PC-9 (cell line): ENCODE data around the gene PMPCA. TPM values are rescaled to one million over a fixed set of nuclear protein-coding genes. Genes with fewer than 3 reads are reported as not detected.

Source experiments
- BruUV-seq: library from RNA; stranded (reverse); fragments of 400-500 nt; replicated peaks from 2 replicates; lab custom pipeline; 2021; lab: Mats Ljungman, UMichigan
- CTCF ChIA-PET: fragments of 300-600 bp; sonication (Branson Sonifier 250); formaldehyde crosslinking; loops from one replicate; lab custom pipeline; 2022; ENCODE audit warnings: antibody characterized with exemption; lab: Charles Lee
- POLR2A ChIA-PET: fragments of 300-600 bp; sonication (Branson Sonifier 250); formaldehyde crosslinking; loops from one replicate; lab custom pipeline; 2022; ENCODE audit warnings: antibody characterized with exemption; ENCODE audit not compliant: unreplicated experiment; lab: Charles Lee
- DNase-seq, 2 experiments: peaks; one replicate each; pipeline versions ENCODE4 v3.0.0 to v3.0.0-alpha.2; 2015 to 2022; ENCODE audit warnings: mixed read lengths in 1 of 2
- H2AFZ ChIP-seq: fragments of 200-600 bp; sonication (generic); 2 replicates; pipeline ENCODE4 v1.8.1; 2017; ENCODE audit warnings: antibody characterized with exemption
- H3F3A ChIP-seq: fragments of 200-600 bp; sonication (generic); 2 replicates; pipeline ENCODE4 v1.8.1; 2017; ENCODE audit warnings: antibody characterized with exemption, mild to moderate bottlenecking, low read depth; ENCODE audit not compliant: insufficient read depth
- H3K27ac ChIP-seq: fragments of 200-600 bp; sonication (generic); 2 replicates; pipeline ENCODE4 v1.6.1; 2016; ENCODE audit warnings: mixed run types
- H3K27me3 ChIP-seq: fragments of 200-600 bp; sonication (generic); 2 replicates; pipeline ENCODE4 v1.6.1; 2016; ENCODE audit warnings: low read depth, mixed run types; ENCODE audit not compliant: insufficient read depth
- H3K36me3 ChIP-seq: fragments of 200-600 bp; sonication (generic); 2 replicates; pipeline ENCODE4 v1.6.1; 2016; ENCODE audit warnings: low read depth, mixed run types
- H3K4me1 ChIP-seq: fragments of 200-600 bp; sonication (generic); replicated peaks from 2 replicates; pipeline ENCODE4 v1.6.1; 2016; ENCODE audit warnings: mixed run types; ENCODE audit not compliant: insufficient read depth
- H3K4me2 ChIP-seq: fragments of 200-600 bp; sonication (generic); 2 replicates; pipeline ENCODE4 v1.6.1; 2017; ENCODE audit warnings: mixed run types
- H3K4me3 ChIP-seq: fragments of 200-600 bp; sonication (generic); 2 replicates; pipeline ENCODE4 v1.6.1; 2016; ENCODE audit warnings: mixed run types
- H3K79me2 ChIP-seq: fragments of 200-600 bp; sonication (generic); 2 replicates; pipeline ENCODE4 v1.6.1; 2017; ENCODE audit warnings: low read depth, mixed run types
- H3K9me2 ChIP-seq: fragments of 200-600 bp; sonication (generic); 2 replicates; pipeline ENCODE4 v1.8.1; 2017; ENCODE audit warnings: mild to moderate bottlenecking; ENCODE audit not compliant: insufficient read depth
- H3K9me3 ChIP-seq: fragments of 200-600 bp; sonication (generic); 2 replicates; pipeline ENCODE4 v1.8.1; 2016; ENCODE audit warnings: low read depth; ENCODE audit not compliant: insufficient read depth
- H4K20me1 ChIP-seq: fragments of 200-600 bp; sonication (generic); 2 replicates; pipeline ENCODE4 v1.8.1; 2017; ENCODE audit not compliant: insufficient read depth
- EZH2 ChIP-seq: fragments of 200-600 bp; sonication (generic); IDR thresholded peaks from 2 replicates; pipeline ENCODE4 v1.8.0; 2017; ENCODE audit warnings: antibody characterized with exemption, low read depth
- intact Hi-C: fragments of 100-400 bp; cut with micrococcal nuclease; formaldehyde crosslinking; loops from one replicate; pipeline ENCODE4 v1.10.0; 2022; ENCODE audit not compliant: unreplicated experiment
- total RNA-seq: library from RNA; stranded (reverse); gene quantifications from 2 replicates; pipeline ENCODE4 v1.2.3, GENCODE V29; 2021
- TF ChIP-seq, protein P1 (sequence below): fragments of 200-600 bp; sonication (generic); conservative IDR thresholded peaks from 2 replicates; pipeline ENCODE4 v1.6.1; 2017; ENCODE audit warnings: mixed run types, antibody characterized with exemption, mild to moderate bottlenecking, moderate library complexity

Gene PMPCA
- total RNA-seq, 1 experiment from 2014 or later, result 78.1 TPM

DNA sequence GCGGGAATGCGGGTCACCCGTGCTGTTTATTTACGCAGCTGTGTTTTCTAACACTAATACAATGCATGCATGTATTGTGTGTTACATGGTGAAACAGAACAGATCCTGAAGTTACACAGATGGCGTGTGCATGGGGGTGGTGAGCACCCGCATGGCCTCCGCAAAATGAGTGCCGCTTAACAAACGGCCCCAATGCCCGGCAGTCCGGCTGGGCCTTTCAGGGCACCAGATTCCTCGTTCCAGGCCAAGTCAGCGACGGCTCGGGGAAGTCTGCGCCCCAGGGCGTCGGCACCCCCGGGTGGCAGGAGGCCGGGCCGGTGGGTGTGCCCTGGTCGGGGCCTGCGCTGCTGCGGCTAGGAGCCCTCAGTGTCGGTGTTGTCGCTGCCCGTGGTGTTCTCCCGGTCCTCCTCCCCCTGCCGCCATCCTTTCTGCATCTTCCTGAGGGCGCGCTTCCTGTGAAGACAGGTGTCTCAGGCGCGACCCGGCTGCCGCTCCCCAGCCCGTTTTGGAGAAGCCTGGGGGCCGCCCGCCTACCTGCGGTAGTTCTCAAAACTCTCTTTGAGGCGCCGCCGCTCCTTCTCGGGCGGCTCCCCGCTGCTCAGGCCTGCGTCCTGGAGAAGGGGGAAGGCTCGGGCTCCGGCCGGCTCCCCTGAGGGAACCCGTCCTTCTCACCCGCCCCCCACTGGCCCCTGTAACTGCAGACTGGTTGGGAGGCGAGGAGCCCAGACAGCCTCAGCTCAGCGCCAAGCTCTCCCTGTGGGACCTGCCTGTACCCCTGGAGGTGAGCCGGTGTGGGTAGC lies 46.3 kb upstream of the PMPCA start:
- intact Hi-C loops, result loop anchor here (1.0 kb wide), 1 partner anchor 18 kb away; no protein-coding TSS in a partner anchor
- ChIA-PET POLR2A (interaction anchor here (0.9 kb wide), 1 partner anchor 96 kb away, joined by 7 read pairs; no protein-coding TSS in a partner anchor), CTCF (interaction anchor here (0.7 to 1.4 kb wide), 2 partner anchors 18 to 287 kb away, joined by 3 to 19 read pairs; no protein-coding TSS in a partner anchor)
- no peak for TF ChIP-seq EZH2
- TF ChIP-seq, protein P1, sequence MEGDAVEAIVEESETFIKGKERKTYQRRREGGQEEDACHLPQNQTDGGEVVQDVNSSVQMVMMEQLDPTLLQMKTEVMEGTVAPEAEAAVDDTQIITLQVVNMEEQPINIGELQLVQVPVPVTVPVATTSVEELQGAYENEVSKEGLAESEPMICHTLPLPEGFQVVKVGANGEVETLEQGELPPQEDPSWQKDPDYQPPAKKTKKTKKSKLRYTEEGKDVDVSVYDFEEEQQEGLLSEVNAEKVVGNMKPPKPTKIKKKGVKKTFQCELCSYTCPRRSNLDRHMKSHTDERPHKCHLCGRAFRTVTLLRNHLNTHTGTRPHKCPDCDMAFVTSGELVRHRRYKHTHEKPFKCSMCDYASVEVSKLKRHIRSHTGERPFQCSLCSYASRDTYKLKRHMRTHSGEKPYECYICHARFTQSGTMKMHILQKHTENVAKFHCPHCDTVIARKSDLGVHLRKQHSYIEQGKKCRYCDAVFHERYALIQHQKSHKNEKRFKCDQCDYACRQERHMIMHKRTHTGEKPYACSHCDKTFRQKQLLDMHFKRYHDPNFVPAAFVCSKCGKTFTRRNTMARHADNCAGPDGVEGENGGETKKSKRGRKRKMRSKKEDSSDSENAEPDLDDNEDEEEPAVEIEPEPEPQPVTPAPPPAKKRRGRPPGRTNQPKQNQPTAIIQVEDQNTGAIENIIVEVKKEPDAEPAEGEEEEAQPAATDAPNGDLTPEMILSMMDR, result peak; percentile 54; the same call in 1 of the 2 replicates
- Histone ChIP-seq H3K36me3 (no peaks in the 10 kb centered on the region), H3K27ac (no peak overlapping the region), H4K20me1 (no peaks in the 10 kb centered on the region), H3K27me3 (no peaks in the 10 kb centered on the region), H3K4me3 (peak overlapping the region; percentile 77), H3K4me2 (peak overlapping the region; percentile 83), H3K4me1 (peaks cover 12% of the 10 kb centered on the region), H2AFZ (no peak overlapping the region), H3K9me3 (no peaks in the 10 kb centered on the region), H3F3A (no peaks in the 10 kb centered on the region), H3K79me2 (peaks cover 5% of the 10 kb centered on the region; the same call in 1 of the 2 replicates), H3K9me2 (no peaks in the 10 kb centered on the region)
- DNase-seq, result no peak
- BruUV-seq, result TSS peak; percentile 58

DNA sequence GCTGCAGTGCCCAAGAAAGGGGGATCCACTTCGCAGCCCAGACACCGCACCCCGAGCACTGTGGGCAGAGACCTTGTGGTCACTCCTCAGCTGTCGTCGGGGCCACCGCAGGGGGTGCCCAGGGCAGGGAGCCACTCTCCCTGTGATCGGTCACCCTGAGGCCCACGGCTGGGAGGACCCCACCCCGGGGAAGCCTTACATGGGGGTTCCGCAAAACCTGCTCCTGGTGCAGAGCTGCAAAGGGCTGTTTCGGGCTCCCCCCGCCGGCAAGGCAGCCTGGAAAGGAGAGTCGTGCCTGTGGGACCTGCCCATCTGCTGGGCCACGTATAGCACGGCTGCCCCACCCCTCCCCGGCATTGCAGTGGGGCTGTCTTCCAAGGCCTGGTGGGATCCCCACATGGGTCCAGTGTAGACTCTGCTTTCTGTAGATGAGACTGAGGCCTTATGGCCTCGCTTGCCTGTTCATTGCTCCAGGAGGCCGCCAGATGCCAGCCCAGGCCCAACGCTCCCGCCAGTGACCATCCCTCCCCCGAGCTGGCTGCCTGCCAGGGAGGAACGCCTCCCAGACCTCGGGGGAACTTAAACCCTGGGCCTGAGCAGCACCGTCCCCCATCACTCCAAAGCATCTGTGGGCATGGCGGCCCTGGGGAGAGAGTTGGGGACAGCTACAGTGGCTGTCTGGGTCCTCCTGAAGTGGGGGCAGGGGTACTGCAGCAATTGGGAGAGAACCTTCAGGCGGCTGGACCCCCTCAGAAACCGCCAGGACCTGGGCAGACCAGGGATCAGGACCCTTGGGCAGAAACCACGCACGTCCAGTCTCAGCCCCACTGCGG lies 45.3 kb upstream of the PMPCA start:
- H3F3A ChIP-seq, result no peaks in the 10 kb centered on the region
- BruUV-seq, result no TSS peak
- no peaks in the 10 kb centered on the region for H3K9me2 ChIP-seq
- no peak overlapping the region for H3K4me2 ChIP-seq
- peaks cover 5% of the 10 kb centered on the region; the same call in 1 of the 2 replicates for H3K79me2 ChIP-seq
- CTCF ChIA-PET, result no interaction called here
- POLR2A ChIA-PET, result interaction anchor here (0.7 kb wide), 1 partner anchor 16 kb away, joined by 3 read pairs; no protein-coding TSS in a partner anchor
- H3K27ac ChIP-seq, result no peak overlapping the region
- H3K9me3 ChIP-seq, result no peaks in the 10 kb centered on the region
- H4K20me1 ChIP-seq, result no peaks in the 10 kb centered on the region
- no peak for TF ChIP-seq EZH2
- TF ChIP-seq, protein P1, result no peak
- intact Hi-C loops, result no loop called here
- peaks cover 12% of the 10 kb centered on the region for H3K4me1 ChIP-seq
- no peaks in the 10 kb centered on the region for H3K36me3 ChIP-seq
- no peak overlapping the region for H2AFZ ChIP-seq
- no peak overlapping the region for H3K4me3 ChIP-seq
- no peaks in the 10 kb centered on the region for H3K27me3 ChIP-seq
- DNase-seq, result no peak

DNA sequence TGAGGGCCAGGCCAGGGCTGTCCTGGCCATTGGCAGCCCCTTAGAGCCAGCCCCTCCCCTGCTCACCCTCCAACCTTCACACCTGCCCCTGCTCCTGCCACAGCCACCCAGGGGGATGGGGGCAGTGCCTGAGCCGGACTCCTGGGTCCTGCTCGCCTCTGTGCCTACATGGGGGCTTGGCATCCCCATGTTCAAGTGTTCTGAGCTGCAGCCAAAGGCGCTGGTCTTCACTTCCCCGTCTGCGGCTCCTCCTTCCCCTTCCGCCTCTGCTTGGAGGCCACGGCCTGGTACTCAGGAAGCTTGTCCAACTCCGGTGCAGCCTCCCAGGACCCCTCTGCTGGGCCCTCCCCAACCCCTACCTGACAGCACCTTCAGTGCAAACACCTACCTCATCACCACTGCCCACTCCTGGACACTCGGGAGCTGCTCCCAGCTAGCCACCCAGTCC lies 44.7 kb upstream of the PMPCA start:
- POLR2A ChIA-PET, result no interaction called here
- H3K9me3 ChIP-seq, result no peaks in the 10 kb centered on the region

More for the DNA sequence above, 44.7 kb upstream of the PMPCA start:
- no peaks in the 10 kb centered on the region for H3F3A ChIP-seq
- H4K20me1 ChIP-seq, result no peaks in the 10 kb centered on the region
- CTCF ChIA-PET, result no interaction called here
- DNase-seq, result no peak
- no peaks in the 10 kb centered on the region for H3K27me3 ChIP-seq
- BruUV-seq, result no TSS peak
- peaks cover 5% of the 10 kb centered on the region; the same call in 1 of the 2 replicates for H3K79me2 ChIP-seq
- H3K4me1 ChIP-seq, result peaks cover 12% of the 10 kb centered on the region
- no peak overlapping the region for H3K27ac ChIP-seq
- no peak overlapping the region for H3K4me2 ChIP-seq
- H2AFZ ChIP-seq, result no peak overlapping the region
- intact Hi-C loops, result no loop called here
- no peaks in the 10 kb centered on the region for H3K36me3 ChIP-seq
- no peaks in the 10 kb centered on the region for H3K9me2 ChIP-seq
- TF ChIP-seq EZH2, result no peak
- no peak overlapping the region for H3K4me3 ChIP-seq
